Retinal pigment epithelial cell (primary cell): ENCODE measurements around the gene MYLK.
"Not testable (repeated sequence)": the region's sequence is repeated elsewhere in the genome, so short reads cannot be mapped to it uniquely, and the experiment has no call there.

ENCODE experiments used
- DNase-seq: peaks from one replicate; pipeline ENCODE4 v3.0.0-alpha.2; 2010; ENCODE audit warnings: low read depth
- H3K4me3 ChIP-seq: 2 replicates; pipeline ENCODE4 v1.5.1; 2011; ENCODE audit warnings: mild to moderate bottlenecking, low read length, control low read depth, moderate library complexity
- CTCF ChIP-seq: conservative IDR thresholded peaks from 2 replicates; pipeline ENCODE4 v1.5.1; 2011; ENCODE audit warnings: low read depth, low read length, control low read depth, inconsistent platforms

MYLK gene

GRCh38 chr3:123618768-123619484 is 265.2 kb downstream of the MYLK start:
- peak; percentile 63 for DNase-seq
- no peak overlapping the region for H3K4me3 ChIP-seq
- TF ChIP-seq CTCF, result no peak

- TF ChIP-seq CTCF, result no peak
- DNase-seq, result no peak
- no peak overlapping the region for H3K4me3 ChIP-seq
Observed at GRCh38 chr3:123618076-123618708, 265.9 kb downstream of the MYLK start.

GRCh38 chr3:123616593-123616992 is 267.5 kb downstream of the MYLK start:
- no peak for TF ChIP-seq CTCF
- DNase-seq, result no peak
- H3K4me3 ChIP-seq, result no peak overlapping the region

- no peak for DNase-seq
- no peak overlapping the region for H3K4me3 ChIP-seq
- TF ChIP-seq CTCF, result no peak
Observed at GRCh38 chr3:123613543-123613942, 270.6 kb downstream of the MYLK start.

- not testable (repeated sequence) for H3K4me3 ChIP-seq, DNase-seq
Observed at GRCh38 chr3:123611674-123612073, 272.5 kb downstream of the MYLK start.

- no peak for DNase-seq
- no peak for TF ChIP-seq CTCF
- H3K4me3 ChIP-seq, result no peak overlapping the region
Observed at GRCh38 chr3:123611082-123611481, 273.1 kb downstream of the MYLK start.

- no peak for TF ChIP-seq CTCF
- no peak overlapping the region for H3K4me3 ChIP-seq
- DNase-seq, result no peak
Observed at GRCh38 chr3:123610331-123610730, 273.8 kb downstream of the MYLK start.
